SK-N-SH treated with all-trans-retinoic acid at 6 μM for 48 hours (cell line): ENCODE data around the gene ALDH1A2.

Source experiments
- ATAC-seq: fragments of 200-7000 bp; cut with Tn5 transposase; 3 replicates; pipeline ENCODE4 v1.9.1; 2020; ENCODE audit warnings: mild to moderate bottlenecking, moderate library complexity
- ARNTL ChIP-seq: fragments of 450-650 bp; formaldehyde crosslinking; IDR thresholded peaks from 2 replicates; pipeline ENCODE4 v1.5.0; 2020; ENCODE audit warnings: low read depth, mild to moderate bottlenecking, moderate library complexity, borderline replicate concordance
- BACH2 ChIP-seq: fragments of 250-450 bp; sonication (Bioruptor Pico); IDR thresholded peaks from 2 replicates; pipeline ENCODE4 v1.9.0; 2021; ENCODE audit warnings: mild to moderate bottlenecking, borderline replicate concordance
- ESRRG ChIP-seq: fragments of 250-450 bp; sonication (Bioruptor Pico); IDR thresholded peaks from 2 replicates; pipeline ENCODE4 v1.6.1; 2021; ENCODE audit warnings: mild to moderate bottlenecking
- GLIS3 ChIP-seq: fragments of 250-450 bp; sonication (Bioruptor Pico); IDR thresholded peaks from 2 replicates; pipeline ENCODE4 v1.5.0; 2020; ENCODE audit warnings: mild to moderate bottlenecking, moderate library complexity
- ISL1 ChIP-seq: fragments of 250-450 bp; sonication (Bioruptor Pico); IDR thresholded peaks from 2 replicates; pipeline ENCODE4 v2.1.2; 2022; ENCODE audit warnings: mild to moderate bottlenecking, moderate library complexity
- OSR1 ChIP-seq: fragments of 250-450 bp; sonication (Bioruptor Pico); IDR thresholded peaks from 2 replicates; pipeline ENCODE4 v1.8.0; 2022; ENCODE audit warnings: moderate library complexity, mild to moderate bottlenecking, inconsistent platforms
- PPARA ChIP-seq: fragments of 250-450 bp; sonication (Bioruptor Pico); IDR thresholded peaks from 2 replicates; pipeline ENCODE4 v1.5.0; 2020; ENCODE audit warnings: mild to moderate bottlenecking, borderline replicate concordance
- RARB ChIP-seq: fragments of 250-450 bp; sonication (Bioruptor Pico); IDR thresholded peaks from 2 replicates; pipeline ENCODE4 v1.8.0; 2021; ENCODE audit warnings: mild to moderate bottlenecking, moderate library complexity
- SNAI2 ChIP-seq: fragments of 250-450 bp; sonication (Bioruptor Pico); IDR thresholded peaks from 2 replicates; pipeline ENCODE4 v1.5.0; 2020; ENCODE audit warnings: mild to moderate bottlenecking, moderate library complexity
- TCF4 ChIP-seq: fragments of 250-450 bp; sonication (Bioruptor Pico); IDR thresholded peaks from 2 replicates; pipeline ENCODE4 v1.8.0; 2021; ENCODE audit warnings: mild to moderate bottlenecking, moderate library complexity, borderline replicate concordance
- TOX ChIP-seq: fragments of 250-450 bp; sonication (Bioruptor Pico); IDR thresholded peaks from 2 replicates; pipeline ENCODE4 v1.8.0; 2021; ENCODE audit warnings: mild to moderate bottlenecking, moderate library complexity, borderline replicate concordance
- ZC3H10 ChIP-seq: fragments of 250-450 bp; sonication (Bioruptor Pico); IDR thresholded peaks from 2 replicates; pipeline ENCODE4 v1.5.1; 2021; ENCODE audit warnings: mild to moderate bottlenecking, moderate library complexity
- ZFP3 ChIP-seq: fragments of 250-450 bp; sonication (Bioruptor Pico); IDR thresholded peaks from 2 replicates; pipeline ENCODE4 v1.5.0; 2020; ENCODE audit warnings: mild to moderate bottlenecking, moderate library complexity
- ZNF565 ChIP-seq: fragments of 450-650 bp; formaldehyde crosslinking; conservative IDR thresholded peaks from 2 replicates; pipeline ENCODE4 v1.5.0; 2020; ENCODE audit warnings: low read depth, mild to moderate bottlenecking, moderate library complexity
- ZNF70 ChIP-seq: fragments of 450-650 bp; formaldehyde crosslinking; IDR thresholded peaks from 2 replicates; pipeline ENCODE4 v1.5.0; 2020; ENCODE audit warnings: mild to moderate bottlenecking, moderate library complexity
- ZNF8 ChIP-seq: fragments of 450-650 bp; formaldehyde crosslinking; IDR thresholded peaks from 2 replicates; pipeline ENCODE4 v1.5.0; 2020; ENCODE audit warnings: mild to moderate bottlenecking, moderate library complexity
- TF ChIP-seq, protein P1 (sequence below): fragments of 250-450 bp; sonication (Bioruptor Pico); IDR thresholded peaks from 2 replicates; pipeline ENCODE4 v1.8.0; 2020; ENCODE audit warnings: mild to moderate bottlenecking, moderate library complexity, borderline replicate concordance
- TF ChIP-seq, protein P2 (sequence below): fragments of 250-450 bp; sonication (Bioruptor Pico); IDR thresholded peaks from 2 replicates; pipeline ENCODE4 v1.5.1; 2020; ENCODE audit warnings: low read depth, mild to moderate bottlenecking, moderate library complexity
- TF ChIP-seq, protein P3 (sequence below): fragments of 250-450 bp; sonication (Bioruptor Pico); IDR thresholded peaks from 2 replicates; pipeline ENCODE4 v1.5.0; 2020; ENCODE audit warnings: mild to moderate bottlenecking, moderate library complexity
- TF ChIP-seq, protein P4 (sequence below): fragments of 250-450 bp; sonication (Bioruptor Pico); IDR thresholded peaks from 2 replicates; pipeline ENCODE4 v1.8.0; 2021; ENCODE audit warnings: low read depth, mild to moderate bottlenecking, moderate library complexity, borderline replicate concordance

ALDH1A2 gene

DNA sequence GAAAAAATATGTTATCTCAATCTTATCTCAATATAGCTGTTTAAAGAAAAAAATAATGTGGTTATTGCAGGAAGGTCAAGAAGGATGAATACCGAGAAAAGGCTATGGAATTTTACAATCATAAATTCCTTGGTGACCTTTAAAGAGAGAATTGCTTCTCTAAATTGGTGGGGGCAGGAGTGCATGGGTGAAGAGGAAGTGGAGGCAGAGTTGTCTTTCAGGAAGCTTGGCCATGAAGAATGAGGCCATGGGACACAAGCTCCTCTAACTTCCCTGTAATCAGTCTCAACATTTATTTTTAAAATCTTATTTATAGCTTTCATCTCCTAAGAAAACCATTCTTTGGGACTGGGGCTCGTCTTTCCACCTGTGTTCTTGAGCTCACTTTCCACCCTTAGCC is 22.4 kb upstream of the ALDH1A2 start:
- TF ChIP-seq, protein P1, sequence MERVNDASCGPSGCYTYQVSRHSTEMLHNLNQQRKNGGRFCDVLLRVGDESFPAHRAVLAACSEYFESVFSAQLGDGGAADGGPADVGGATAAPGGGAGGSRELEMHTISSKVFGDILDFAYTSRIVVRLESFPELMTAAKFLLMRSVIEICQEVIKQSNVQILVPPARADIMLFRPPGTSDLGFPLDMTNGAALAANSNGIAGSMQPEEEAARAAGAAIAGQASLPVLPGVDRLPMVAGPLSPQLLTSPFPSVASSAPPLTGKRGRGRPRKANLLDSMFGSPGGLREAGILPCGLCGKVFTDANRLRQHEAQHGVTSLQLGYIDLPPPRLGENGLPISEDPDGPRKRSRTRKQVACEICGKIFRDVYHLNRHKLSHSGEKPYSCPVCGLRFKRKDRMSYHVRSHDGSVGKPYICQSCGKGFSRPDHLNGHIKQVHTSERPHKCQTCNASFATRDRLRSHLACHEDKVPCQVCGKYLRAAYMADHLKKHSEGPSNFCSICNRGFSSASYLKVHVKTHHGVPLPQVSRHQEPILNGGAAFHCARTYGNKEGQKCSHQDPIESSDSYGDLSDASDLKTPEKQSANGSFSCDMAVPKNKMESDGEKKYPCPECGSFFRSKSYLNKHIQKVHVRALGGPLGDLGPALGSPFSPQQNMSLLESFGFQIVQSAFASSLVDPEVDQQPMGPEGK: no peak
- no peak for TF ChIP-seq ZNF8 (CRISPR knock-in tag)
- TF ChIP-seq ZC3H10 (CRISPR knock-in tag): no peak
- TF ChIP-seq ZNF70 (CRISPR knock-in tag): no peak
- no peak for TF ChIP-seq TOX (CRISPR knock-in tag)
- TF ChIP-seq ISL1 (CRISPR knock-in tag): no peak
- TF ChIP-seq, all 23 proteins: peak for 0
- no peak for ATAC-seq

DNA sequence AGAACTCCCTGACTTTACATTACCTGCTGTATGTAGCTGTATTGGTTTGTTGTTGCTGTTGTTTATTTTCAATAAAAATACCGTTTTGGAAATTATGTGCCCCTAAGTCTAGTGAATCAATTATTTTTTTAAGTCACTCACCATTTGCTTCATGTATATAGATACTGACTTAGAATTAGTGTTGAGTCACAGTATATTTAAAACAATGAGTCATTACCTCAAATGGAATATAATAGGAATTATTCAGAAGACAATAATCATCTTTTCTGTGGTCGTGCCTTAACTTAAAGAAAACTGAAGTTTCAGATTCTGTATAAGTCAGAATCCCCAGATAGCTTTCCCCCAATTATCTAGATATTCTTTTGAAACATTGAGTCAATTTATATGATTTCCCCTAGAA is 21.0 kb upstream of the ALDH1A2 start:
- TF ChIP-seq PPARA (no peak), TCF4 (CRISPR knock-in tag) (no peak), ESRRG (CRISPR knock-in tag) (no peak)
- TF ChIP-seq, protein P2, sequence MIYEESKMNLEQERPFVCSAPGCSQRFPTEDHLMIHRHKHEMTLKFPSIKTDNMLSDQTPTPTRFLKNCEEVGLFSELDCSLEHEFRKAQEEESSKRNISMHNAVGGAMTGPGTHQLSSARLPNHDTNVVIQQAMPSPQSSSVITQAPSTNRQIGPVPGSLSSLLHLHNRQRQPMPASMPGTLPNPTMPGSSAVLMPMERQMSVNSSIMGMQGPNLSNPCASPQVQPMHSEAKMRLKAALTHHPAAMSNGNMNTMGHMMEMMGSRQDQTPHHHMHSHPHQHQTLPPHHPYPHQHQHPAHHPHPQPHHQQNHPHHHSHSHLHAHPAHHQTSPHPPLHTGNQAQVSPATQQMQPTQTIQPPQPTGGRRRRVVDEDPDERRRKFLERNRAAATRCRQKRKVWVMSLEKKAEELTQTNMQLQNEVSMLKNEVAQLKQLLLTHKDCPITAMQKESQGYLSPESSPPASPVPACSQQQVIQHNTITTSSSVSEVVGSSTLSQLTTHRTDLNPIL (CRISPR knock-in tag): no peak
- no peak for ATAC-seq

DNA sequence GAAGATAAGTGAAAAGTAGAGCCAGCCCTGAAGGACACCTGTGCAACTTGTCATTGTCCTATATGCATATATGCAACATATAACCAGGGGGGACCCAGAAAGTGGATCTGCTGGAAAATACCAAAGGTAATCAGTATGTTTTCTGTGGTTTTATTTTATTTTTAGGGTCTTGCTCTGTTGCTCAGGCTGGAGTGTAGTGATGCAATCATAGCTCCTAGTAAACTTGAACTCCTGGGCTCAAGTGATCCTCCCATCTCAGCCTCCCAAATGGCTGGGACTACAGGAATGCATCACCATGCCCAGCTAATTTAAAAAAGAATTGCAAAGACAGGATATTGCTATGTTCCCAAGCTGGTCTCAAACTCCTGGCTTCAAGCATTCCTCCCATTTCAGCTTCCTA is 18.0 kb upstream of the ALDH1A2 start:
- no peak for TF ChIP-seq ESRRG (CRISPR knock-in tag)
- TF ChIP-seq GLIS3: no peak
- TF ChIP-seq TOX (CRISPR knock-in tag): no peak
- TF ChIP-seq, protein P1: no peak
- no peak for TF ChIP-seq ZFP3 (CRISPR knock-in tag)
- TF ChIP-seq ARNTL (CRISPR knock-in tag): no peak
- TF ChIP-seq RARB: no peak
- TF ChIP-seq BACH2 (CRISPR knock-in tag): no peak
- no peak for TF ChIP-seq OSR1 (CRISPR knock-in tag)
- no peak for TF ChIP-seq SNAI2 (CRISPR knock-in tag)
- TF ChIP-seq, protein P3, sequence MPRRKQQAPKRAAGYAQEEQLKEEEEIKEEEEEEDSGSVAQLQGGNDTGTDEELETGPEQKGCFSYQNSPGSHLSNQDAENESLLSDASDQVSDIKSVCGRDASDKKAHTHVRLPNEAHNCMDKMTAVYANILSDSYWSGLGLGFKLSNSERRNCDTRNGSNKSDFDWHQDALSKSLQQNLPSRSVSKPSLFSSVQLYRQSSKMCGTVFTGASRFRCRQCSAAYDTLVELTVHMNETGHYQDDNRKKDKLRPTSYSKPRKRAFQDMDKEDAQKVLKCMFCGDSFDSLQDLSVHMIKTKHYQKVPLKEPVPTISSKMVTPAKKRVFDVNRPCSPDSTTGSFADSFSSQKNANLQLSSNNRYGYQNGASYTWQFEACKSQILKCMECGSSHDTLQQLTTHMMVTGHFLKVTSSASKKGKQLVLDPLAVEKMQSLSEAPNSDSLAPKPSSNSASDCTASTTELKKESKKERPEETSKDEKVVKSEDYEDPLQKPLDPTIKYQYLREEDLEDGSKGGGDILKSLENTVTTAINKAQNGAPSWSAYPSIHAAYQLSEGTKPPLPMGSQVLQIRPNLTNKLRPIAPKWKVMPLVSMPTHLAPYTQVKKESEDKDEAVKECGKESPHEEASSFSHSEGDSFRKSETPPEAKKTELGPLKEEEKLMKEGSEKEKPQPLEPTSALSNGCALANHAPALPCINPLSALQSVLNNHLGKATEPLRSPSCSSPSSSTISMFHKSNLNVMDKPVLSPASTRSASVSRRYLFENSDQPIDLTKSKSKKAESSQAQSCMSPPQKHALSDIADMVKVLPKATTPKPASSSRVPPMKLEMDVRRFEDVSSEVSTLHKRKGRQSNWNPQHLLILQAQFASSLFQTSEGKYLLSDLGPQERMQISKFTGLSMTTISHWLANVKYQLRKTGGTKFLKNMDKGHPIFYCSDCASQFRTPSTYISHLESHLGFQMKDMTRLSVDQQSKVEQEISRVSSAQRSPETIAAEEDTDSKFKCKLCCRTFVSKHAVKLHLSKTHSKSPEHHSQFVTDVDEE (CRISPR knock-in tag): no peak
- no peak for TF ChIP-seq ZNF8 (CRISPR knock-in tag)
- no peak for TF ChIP-seq TCF4 (CRISPR knock-in tag)
- no peak for TF ChIP-seq PPARA
- no peak for TF ChIP-seq ISL1 (CRISPR knock-in tag)
- TF ChIP-seq, protein P4, sequence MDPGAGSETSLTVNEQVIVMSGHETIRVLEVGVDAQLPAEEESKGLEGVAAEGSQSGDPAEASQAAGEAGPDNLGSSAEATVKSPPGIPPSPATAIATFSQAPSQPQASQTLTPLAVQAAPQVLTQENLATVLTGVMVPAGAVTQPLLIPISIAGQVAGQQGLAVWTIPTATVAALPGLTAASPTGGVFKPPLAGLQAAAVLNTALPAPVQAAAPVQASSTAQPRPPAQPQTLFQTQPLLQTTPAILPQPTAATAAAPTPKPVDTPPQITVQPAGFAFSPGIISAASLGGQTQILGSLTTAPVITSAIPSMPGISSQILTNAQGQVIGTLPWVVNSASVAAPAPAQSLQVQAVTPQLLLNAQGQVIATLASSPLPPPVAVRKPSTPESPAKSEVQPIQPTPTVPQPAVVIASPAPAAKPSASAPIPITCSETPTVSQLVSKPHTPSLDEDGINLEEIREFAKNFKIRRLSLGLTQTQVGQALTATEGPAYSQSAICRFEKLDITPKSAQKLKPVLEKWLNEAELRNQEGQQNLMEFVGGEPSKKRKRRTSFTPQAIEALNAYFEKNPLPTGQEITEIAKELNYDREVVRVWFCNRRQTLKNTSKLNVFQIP (CRISPR knock-in tag): no peak
- TF ChIP-seq ZNF565 (CRISPR knock-in tag): no peak
- TF ChIP-seq, all 23 proteins: peak for 0
- ATAC-seq: no peak

DNA sequence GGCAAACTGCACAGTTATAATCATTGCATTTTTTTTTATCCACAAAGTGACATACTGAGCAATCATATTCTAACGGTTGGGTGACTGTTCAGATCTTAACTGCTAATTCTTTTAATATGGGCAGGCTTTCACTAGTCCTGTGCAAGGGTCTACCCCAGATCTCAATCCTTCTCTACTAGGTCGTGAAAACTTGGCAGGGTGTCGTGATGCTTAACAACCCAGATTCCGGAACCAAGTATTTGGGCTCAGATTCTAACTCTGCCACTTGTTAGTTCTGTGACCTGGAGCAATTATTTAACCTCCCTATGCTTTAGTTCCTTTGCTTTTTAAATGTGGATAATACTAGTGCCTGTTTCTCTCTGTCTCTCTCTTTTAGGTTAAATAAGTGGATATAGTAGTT is 16.4 kb upstream of the ALDH1A2 start:
- ATAC-seq: no peak
- TF ChIP-seq ZC3H10 (CRISPR knock-in tag) (no peak), ZNF565 (CRISPR knock-in tag) (no peak), OSR1 (CRISPR knock-in tag) (no peak), SNAI2 (CRISPR knock-in tag) (no peak), GLIS3 (no peak), ZNF70 (CRISPR knock-in tag) (no peak), RARB (no peak), ZNF8 (CRISPR knock-in tag) (no peak)
- TF ChIP-seq, protein P2 (CRISPR knock-in tag): no peak
